AG04450 (cell line): ENCODE data around the gene BTG1. TPM values are rescaled to one million over a fixed set of nuclear protein-coding genes. Genes with fewer than 3 reads are reported as not detected.
A peak's percentile ranks its signal among the peaks of the same experiment; 100 is the strongest.

Source experiments
- CTCF ChIA-PET: fragments of 300-600, 350-600 bp; formaldehyde crosslinking; extraction: SDS; loops from one replicate; lab custom pipeline; 2022; ENCODE audit warnings: antibody characterized with exemption, inconsistent platforms; lab: Charles Lee
- POLR2A ChIA-PET: fragments of 350-600 bp; formaldehyde crosslinking; extraction: SDS; loops from one replicate; lab custom pipeline; 2021; ENCODE audit warnings: antibody characterized with exemption, inconsistent platforms; lab: Yijun Ruan, JAX
- DNase-seq: peaks from one replicate; pipeline ENCODE4 v3.0.0-alpha.2; 2011; ENCODE audit warnings: low read depth, low spot score
- H3K27ac ChIP-seq: one replicate; pipeline ENCODE4 v1.5.1; 2012; ENCODE audit warnings: low read depth, low read length, control low read depth
- H3K27me3 ChIP-seq: one replicate; pipeline ENCODE4 v1.6.0; 2012; ENCODE audit warnings: low read length; ENCODE audit not compliant: control insufficient read depth, insufficient read depth
- H3K4me3 ChIP-seq: 2 replicates; pipeline ENCODE4 v1.5.1; 2011; ENCODE audit warnings: mild to moderate bottlenecking, low read depth, low read length, control low read depth
- H3K9me3 ChIP-seq: 2 replicates; pipeline ENCODE4 v1.5.1; 2012; ENCODE audit warnings: low read length; ENCODE audit not compliant: control insufficient read depth, insufficient read depth
- polyA plus RNA-seq: library from polyadenylated mRNA; depleted of rRNA; stranded (reverse); fragments of >200 nt; gene quantifications from 2 replicates; pipeline ENCODE4 v1.2.3, GENCODE V29; 2011
- TF ChIP-seq, protein P1 (sequence below): IDR thresholded peaks from 2 replicates; pipeline ENCODE4 v1.5.1; 2011; ENCODE audit warnings: low read depth, low read length, control low read depth, inconsistent platforms

BTG1 gene
- polyA plus RNA-seq, 1 experiment: 89.7 TPM

DNA sequence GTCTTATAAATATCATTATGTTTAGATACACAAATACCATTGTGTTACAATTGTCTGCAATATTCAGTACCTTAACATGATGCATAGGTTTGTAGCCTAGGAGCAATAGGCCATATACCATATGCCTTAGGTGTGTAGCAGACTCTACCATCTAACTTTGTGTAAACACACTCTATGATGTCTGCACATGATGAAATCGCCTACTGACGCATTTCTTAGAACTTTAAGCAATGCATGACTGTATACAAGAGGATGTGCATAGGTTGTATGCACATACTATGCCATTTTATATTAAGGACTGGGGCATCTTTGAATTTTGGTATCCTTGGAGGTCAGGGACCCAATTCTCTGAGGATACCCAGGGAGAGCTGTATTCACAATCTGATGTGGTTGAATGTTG, 10.1 kb upstream of the BTG1 start:
- no peaks in the 10 kb centered on the region for H3K27me3 ChIP-seq
- no peak overlapping the region for H3K27ac ChIP-seq
- ChIA-PET CTCF (interaction anchor here (0.9 kb wide), 1 partner anchor 774 kb away, joined by 3 read pairs; no protein-coding TSS in a partner anchor), POLR2A (no interaction called here)
- no peak overlapping the region for H3K4me3 ChIP-seq
- no peaks in the 10 kb centered on the region for H3K9me3 ChIP-seq
- TF ChIP-seq, protein P1, sequence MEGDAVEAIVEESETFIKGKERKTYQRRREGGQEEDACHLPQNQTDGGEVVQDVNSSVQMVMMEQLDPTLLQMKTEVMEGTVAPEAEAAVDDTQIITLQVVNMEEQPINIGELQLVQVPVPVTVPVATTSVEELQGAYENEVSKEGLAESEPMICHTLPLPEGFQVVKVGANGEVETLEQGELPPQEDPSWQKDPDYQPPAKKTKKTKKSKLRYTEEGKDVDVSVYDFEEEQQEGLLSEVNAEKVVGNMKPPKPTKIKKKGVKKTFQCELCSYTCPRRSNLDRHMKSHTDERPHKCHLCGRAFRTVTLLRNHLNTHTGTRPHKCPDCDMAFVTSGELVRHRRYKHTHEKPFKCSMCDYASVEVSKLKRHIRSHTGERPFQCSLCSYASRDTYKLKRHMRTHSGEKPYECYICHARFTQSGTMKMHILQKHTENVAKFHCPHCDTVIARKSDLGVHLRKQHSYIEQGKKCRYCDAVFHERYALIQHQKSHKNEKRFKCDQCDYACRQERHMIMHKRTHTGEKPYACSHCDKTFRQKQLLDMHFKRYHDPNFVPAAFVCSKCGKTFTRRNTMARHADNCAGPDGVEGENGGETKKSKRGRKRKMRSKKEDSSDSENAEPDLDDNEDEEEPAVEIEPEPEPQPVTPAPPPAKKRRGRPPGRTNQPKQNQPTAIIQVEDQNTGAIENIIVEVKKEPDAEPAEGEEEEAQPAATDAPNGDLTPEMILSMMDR: no peak
- no peak for DNase-seq

DNA sequence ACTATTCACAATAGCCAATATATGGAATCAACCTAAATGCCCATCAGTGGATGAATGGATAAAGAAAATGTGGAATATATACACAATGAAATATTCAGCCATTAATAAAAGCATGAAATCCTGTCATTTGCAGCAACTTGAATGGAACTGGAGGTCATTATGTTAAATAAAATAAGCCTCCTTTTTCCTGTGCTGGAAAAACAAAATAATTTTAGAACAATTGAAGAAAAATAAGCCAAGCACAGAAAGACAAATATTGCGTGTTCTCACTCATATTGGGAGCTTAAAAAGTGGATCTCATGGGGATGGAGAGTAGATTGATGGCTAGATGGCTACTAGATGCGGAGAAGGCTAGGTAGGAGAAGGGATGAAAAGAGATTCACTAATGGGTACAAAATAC, 6.3 kb upstream of the BTG1 start:
- no peak overlapping the region for H3K27ac ChIP-seq
- no peak for DNase-seq
- ChIA-PET CTCF (no interaction called here), POLR2A (no interaction called here)
- H3K9me3 ChIP-seq: no peaks in the 10 kb centered on the region
- no peak overlapping the region for H3K4me3 ChIP-seq
- no peaks in the 10 kb centered on the region for H3K27me3 ChIP-seq
- TF ChIP-seq, protein P1: no peak

DNA sequence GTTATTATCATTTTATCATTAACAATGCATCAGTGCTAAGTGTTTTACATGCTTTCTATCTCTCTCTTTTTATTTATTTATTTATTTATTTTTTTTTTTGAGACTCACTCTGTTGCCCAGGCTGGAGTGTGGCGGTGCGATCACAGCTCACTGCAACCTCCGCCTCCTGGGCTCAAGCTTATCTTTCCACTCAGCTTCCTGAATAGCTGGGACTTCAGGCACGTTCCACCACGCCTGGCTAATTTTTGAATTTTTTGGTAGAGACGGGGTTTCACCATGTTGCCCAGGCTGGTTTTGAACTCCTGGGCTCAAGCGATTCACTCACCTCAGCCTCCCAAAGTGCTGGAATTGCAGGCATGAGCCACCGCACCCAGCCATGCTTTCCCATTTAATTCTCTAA, 3.9 kb upstream of the BTG1 start:
- Histone ChIP-seq H3K27ac (no peak overlapping the region), H3K4me3 (no peak overlapping the region), H3K9me3 (no peaks in the 10 kb centered on the region; the same call in 1 of the 2 replicates), H3K27me3 (no peaks in the 10 kb centered on the region)
- TF ChIP-seq, protein P1: no peak
- DNase-seq: no peak
- CTCF ChIA-PET: interaction anchor here (0.5 to 0.6 kb wide), 2 partner anchors 458 to 781 kb away, joined by 3 to 4 read pairs; no protein-coding TSS in a partner anchor
- POLR2A ChIA-PET: no interaction called here

DNA sequence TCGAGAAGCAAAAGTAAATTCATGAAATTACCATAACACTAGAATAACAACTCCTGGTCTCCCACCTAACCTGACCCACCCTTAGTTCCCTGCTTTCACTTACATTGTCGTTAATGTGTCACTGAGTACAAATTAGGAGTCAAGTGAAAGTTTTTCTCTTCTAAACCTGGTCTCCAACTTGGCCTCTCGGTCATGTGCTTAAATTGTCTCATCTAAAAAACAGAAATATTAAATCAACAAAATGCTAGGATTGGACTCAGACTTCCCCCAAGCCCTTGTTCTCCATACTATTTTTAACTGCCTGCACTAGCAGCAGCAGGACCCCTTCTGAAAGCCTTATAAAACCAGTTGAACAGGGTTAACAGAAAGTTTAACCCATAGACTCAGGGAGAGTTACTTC, 1.8 kb upstream of the BTG1 start:
- ChIA-PET CTCF (interaction anchor here (0.6 to 4.8 kb wide), 8 partner anchors 108 to 1325 kb away, joined by 3 to 57 read pairs (median 5); no protein-coding TSS in a partner anchor), POLR2A (interaction anchor here (0.7 kb wide), 1 partner anchor 96 kb away, joined by 3 read pairs; no protein-coding TSS in a partner anchor)
- Histone ChIP-seq H3K27me3 (no peaks in the 10 kb centered on the region), H3K9me3 (no peaks in the 10 kb centered on the region; the same call in 1 of the 2 replicates), H3K27ac (no peak overlapping the region), H3K4me3 (peak overlapping the region; percentile 48)
- TF ChIP-seq, protein P1: no peak
- DNase-seq: no peak

DNA sequence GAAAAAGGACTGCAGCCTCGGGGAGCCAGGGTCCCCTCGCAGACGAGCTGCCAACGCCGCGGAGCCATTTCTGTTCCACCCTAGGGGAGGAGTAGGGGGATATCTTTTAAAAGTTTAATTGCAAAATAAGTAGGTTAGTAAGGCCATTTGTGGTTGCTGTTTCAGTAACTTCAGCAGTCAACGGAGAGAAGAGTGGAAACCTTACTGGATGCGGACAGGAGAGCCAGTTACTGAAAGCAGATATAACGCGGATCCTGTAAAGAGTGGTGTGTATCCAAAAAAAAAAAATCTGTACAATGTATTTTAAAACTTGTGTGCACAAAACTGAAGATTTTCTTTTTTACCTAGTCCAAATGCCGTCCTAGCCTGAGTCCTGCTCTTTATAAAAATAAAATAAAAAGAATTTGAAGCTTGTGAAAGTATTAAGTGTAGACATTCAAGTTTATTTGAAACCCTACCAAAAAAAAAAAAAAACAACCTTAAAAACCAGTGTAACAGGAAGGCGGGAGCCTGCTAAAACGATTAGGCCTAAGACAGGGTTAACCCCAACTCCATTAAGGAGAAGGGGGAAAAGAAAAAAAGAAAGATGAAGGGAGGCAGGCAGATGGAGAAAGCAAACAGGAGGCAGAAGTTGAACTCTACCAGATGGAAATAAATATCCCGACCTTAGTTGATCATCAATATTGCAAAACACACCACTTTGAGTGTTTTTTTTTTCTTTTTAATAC, 1.0 kb upstream of the BTG1 start:
- Histone ChIP-seq H3K27ac (peak overlapping the region; percentile 82), H3K9me3 (no peaks in the 10 kb centered on the region; the same call in 1 of the 2 replicates), H3K27me3 (no peaks in the 10 kb centered on the region), H3K4me3 (peak overlapping the region; percentile 87)
- no peak for DNase-seq
- TF ChIP-seq, protein P1: no peak
- CTCF ChIA-PET: interaction anchor here (0.6 to 5.5 kb wide), 17 partner anchors 10 to 1326 kb away, joined by 3 to 57 read pairs (median 5); no protein-coding TSS in a partner anchor
- POLR2A ChIA-PET: interaction anchor here (0.6 to 3.4 kb wide), 55 partner anchors 8 to 765 kb away, joined by 3 to 55 read pairs (median 5); no protein-coding TSS in a partner anchor
